GM12801 (cell line): ENCODE results near the gene AURKA.

Experiments
- TF ChIP-seq, protein P1 (sequence below): IDR thresholded peaks from one replicate; pipeline ENCODE4 v1.5.1; 2011; ENCODE audit warnings: control low read depth; ENCODE audit not compliant: insufficient read length; ENCODE audit errors: extremely low read depth

AURKA gene

DNA sequence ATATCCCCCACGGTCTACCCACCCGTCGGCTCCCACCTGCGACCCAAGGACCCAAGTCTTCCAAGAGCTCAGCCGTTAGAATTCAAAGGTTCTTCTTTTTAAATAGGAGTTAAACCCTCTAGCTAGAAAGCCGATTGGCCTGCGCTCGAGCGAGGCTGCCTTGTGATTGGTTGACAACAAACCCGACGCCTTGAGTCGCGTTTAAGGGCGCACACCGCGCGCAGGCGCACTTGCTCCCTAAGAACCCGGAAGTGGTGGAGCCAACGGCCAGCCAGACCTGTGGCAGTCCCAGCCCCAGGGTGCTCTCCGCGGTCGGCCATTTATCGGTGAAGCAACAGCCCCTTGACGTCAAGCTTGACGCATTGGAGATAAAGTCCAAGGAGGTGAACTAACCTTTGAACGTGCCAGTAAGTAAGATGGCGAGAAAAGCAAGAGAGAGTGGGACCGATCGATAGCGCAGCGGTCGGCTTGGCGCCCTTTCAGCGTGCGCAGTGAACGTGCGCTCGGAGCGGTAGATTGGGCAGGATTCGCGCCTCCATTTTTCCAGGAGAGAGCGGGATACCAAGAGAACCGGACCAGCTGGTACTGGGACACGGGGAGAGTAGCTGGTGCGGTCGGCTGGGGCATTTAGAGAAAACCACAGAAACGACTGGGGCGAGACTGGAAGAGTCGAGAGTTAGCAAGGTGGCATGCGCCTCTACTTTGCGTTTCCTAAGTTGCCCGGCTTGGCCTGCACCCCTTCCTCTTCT, at the start of gene AURKA, which contains the start of gene CSTF1:
Gene AURKA (minus strand): TSS at position 84 of the 749 bp plus-strand sequence. CDS start 4,018 bp downstream, outside the sequence.
Gene CSTF1 (plus strand): TSS at position 514 of the 749 bp plus-strand sequence. CDS start 2,908 bp downstream, outside the sequence.
- TF ChIP-seq, protein P1, sequence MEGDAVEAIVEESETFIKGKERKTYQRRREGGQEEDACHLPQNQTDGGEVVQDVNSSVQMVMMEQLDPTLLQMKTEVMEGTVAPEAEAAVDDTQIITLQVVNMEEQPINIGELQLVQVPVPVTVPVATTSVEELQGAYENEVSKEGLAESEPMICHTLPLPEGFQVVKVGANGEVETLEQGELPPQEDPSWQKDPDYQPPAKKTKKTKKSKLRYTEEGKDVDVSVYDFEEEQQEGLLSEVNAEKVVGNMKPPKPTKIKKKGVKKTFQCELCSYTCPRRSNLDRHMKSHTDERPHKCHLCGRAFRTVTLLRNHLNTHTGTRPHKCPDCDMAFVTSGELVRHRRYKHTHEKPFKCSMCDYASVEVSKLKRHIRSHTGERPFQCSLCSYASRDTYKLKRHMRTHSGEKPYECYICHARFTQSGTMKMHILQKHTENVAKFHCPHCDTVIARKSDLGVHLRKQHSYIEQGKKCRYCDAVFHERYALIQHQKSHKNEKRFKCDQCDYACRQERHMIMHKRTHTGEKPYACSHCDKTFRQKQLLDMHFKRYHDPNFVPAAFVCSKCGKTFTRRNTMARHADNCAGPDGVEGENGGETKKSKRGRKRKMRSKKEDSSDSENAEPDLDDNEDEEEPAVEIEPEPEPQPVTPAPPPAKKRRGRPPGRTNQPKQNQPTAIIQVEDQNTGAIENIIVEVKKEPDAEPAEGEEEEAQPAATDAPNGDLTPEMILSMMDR = no peak

DNA sequence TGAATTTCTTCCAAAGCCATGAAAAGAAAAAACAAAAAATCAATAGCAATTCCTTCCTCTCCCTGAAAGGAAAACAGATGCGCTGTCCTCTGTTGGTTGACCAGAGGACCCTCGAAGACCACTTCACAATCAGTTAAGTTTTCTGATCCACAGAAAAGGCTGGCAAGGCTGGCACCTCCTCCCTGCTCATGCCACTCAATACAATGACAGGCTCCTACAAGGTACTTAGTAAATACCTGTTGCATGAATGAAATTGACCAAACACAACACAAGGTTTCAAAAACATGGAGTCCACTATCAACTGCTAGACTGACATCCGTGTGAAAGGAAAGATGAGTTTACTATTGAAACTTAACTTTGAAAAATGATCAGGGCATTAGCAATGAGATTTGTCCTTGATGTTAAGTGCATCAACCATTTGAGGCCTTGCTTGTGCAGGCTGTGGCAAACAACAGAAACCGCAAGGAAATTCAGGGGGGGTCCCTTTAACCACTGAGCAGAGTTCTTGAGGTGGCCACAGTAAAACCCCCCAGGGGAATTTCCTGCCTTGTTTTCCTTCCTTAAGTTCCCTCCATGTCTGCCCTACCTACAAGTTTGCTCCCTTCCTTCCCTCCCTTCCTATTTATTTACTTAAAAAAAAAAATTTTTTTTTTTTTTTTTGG, 48.5 kb upstream of the AURKA start:
- TF ChIP-seq, protein P1 = no peak

GRCh38 chr20:56439771-56440291, 47.8 kb upstream of the AURKA start:
- TF ChIP-seq, protein P1 = no peak

GRCh38 chr20:56438284-56438683, 46.3 kb upstream of the AURKA start:
- TF ChIP-seq, protein P1 = no peak

DNA sequence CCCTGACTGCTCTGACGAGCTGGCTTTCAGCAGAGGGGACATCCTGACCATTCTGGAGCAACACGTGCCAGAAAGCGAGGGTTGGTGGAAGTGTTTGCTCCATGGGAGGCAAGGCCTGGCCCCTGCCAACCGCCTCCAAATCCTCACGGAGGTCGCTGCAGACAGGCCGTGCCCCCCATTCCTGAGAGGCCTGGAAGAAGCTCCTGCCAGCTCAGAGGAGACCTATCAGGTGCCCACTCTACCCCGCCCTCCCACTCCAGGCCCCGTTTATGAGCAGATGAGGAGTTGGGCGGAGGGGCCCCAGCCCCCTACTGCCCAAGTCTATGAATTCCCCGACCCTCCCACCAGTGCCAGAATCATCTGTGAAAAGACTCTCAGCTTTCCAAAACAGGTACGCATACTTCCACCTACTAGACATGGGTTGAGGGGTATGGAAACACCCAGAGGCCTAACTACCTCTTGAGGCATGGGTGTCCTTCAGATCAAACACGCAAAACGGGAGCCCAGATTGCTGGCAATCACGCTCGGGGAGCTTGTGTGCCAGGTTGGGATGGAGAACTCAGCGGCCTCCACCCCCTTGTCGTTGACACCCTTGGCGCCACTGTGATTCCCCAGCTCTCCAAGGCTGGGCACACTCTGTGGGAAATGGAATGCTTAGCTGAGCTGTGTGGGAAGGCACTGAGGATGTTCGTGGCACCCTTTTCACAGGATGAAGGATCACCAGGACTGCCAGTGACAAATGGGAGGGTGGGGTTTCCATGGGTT, 45.4 kb upstream of the AURKA start:
- TF ChIP-seq, protein P1 = no peak

- TF ChIP-seq, protein P1 = no peak
Measured at GRCh38 chr20:56433880-56434255, 41.9 kb upstream of the AURKA start.
